H9 (cell line): ENCODE measurements around the gene MARCHF10. TPM values are rescaled to one million over a fixed set of nuclear protein-coding genes. Genes with fewer than 3 reads are reported as not detected.
A peak's percentile ranks its signal among the peaks of the same experiment; 100 is the strongest.

Experiments
- DNase-seq: peaks from one replicate; pipeline ENCODE4 v3.0.0-alpha.2; 2017
- H2AFZ ChIP-seq: one replicate; pipeline ENCODE4 v1.6.1; 2013; ENCODE audit warnings: mild to moderate bottlenecking, low read length, control low read depth, moderate library complexity
- H2AK5ac ChIP-seq: 2 replicates; pipeline ENCODE4 v1.6.1; 2013; ENCODE audit warnings: low read length, control low read depth, mixed read lengths; ENCODE audit not compliant: insufficient read length
- H2BK120ac ChIP-seq: one replicate; pipeline ENCODE4 v1.6.1; 2013; ENCODE audit warnings: low read depth, mild to moderate bottlenecking, low read length, control low read depth, inconsistent platforms; ENCODE audit not compliant: poor library complexity, severe bottlenecking
- H2BK12ac ChIP-seq: 2 replicates; pipeline ENCODE4 v1.6.1; 2013; ENCODE audit warnings: low read length, control low read depth, mixed read lengths, low read depth; ENCODE audit not compliant: insufficient read length
- H2BK15ac ChIP-seq: 2 replicates; pipeline ENCODE4 v1.6.1; 2013; ENCODE audit warnings: low read depth, low read length, control low read depth
- H2BK20ac ChIP-seq: one replicate; pipeline ENCODE4 v1.6.1; 2013; ENCODE audit warnings: low read depth, mild to moderate bottlenecking, low read length, control low read depth, inconsistent platforms; ENCODE audit not compliant: poor library complexity, severe bottlenecking
- H2BK5ac ChIP-seq: 2 replicates; pipeline ENCODE4 v1.6.1; 2013; ENCODE audit warnings: low read length, control low read depth, mixed read lengths; ENCODE audit not compliant: insufficient read length
- H3K14ac ChIP-seq: 2 replicates; pipeline ENCODE4 v1.6.1; 2013; ENCODE audit warnings: low read length, control low read depth; ENCODE audit not compliant: insufficient read depth
- H3K18ac ChIP-seq: 2 replicates; pipeline ENCODE4 v1.6.1; 2013; ENCODE audit warnings: low read depth, mild to moderate bottlenecking, mixed read lengths, low read length, control low read depth; ENCODE audit not compliant: insufficient read length
- H3K23ac ChIP-seq: 2 replicates; pipeline ENCODE4 v1.6.1; 2013; ENCODE audit warnings: low read length, control low read depth, mixed read lengths, low read depth; ENCODE audit not compliant: insufficient read length
- H3K23me2 ChIP-seq: 2 replicates; pipeline ENCODE4 v1.6.1; 2013; ENCODE audit warnings: low read depth, mild to moderate bottlenecking, mixed read lengths, low read length, control low read depth; ENCODE audit not compliant: insufficient read length, poor library complexity, severe bottlenecking
- H3K27ac ChIP-seq: 2 replicates; pipeline ENCODE4 v1.5.1; 2013; ENCODE audit warnings: low read length, control low read depth, mixed read lengths, low read depth; ENCODE audit not compliant: insufficient read length
- H3K27me3 ChIP-seq: 2 replicates; pipeline ENCODE4 v1.6.1; 2013; ENCODE audit warnings: low read length, control low read depth, inconsistent platforms; ENCODE audit not compliant: insufficient read depth
- H3K4ac ChIP-seq: 2 replicates; pipeline ENCODE4 v1.6.1; 2013; ENCODE audit warnings: low read depth, mild to moderate bottlenecking, control low read depth, inconsistent platforms, low read length, moderate library complexity
- H3K4me1 ChIP-seq: 2 replicates; pipeline ENCODE4 v1.6.1; 2013; ENCODE audit warnings: low read length, control low read depth, inconsistent platforms; ENCODE audit not compliant: insufficient read depth
- H3K4me2 ChIP-seq: 2 replicates; pipeline ENCODE4 v1.6.1; 2013; ENCODE audit warnings: low read length, control low read depth, mixed read lengths; ENCODE audit not compliant: insufficient read length, insufficient read depth
- H3K56ac ChIP-seq: 2 replicates; pipeline ENCODE4 v1.6.1; 2013; ENCODE audit warnings: low read depth, mild to moderate bottlenecking, mixed read lengths, low read length, control low read depth; ENCODE audit not compliant: insufficient read length
- H3K79me1 ChIP-seq: 2 replicates; pipeline ENCODE4 v1.6.1; 2013; ENCODE audit warnings: low read depth, mild to moderate bottlenecking, moderate library complexity, low read length, control low read depth, inconsistent platforms; ENCODE audit not compliant: insufficient read depth, poor library complexity, severe bottlenecking
- H3K79me2 ChIP-seq: 2 replicates; pipeline ENCODE4 v1.6.1; 2013; ENCODE audit warnings: low read length, control low read depth, inconsistent platforms; ENCODE audit not compliant: insufficient read depth
- H3K9ac ChIP-seq: 2 replicates; pipeline ENCODE4 v1.6.1; 2013; ENCODE audit warnings: low read length, control low read depth, mixed read lengths; ENCODE audit not compliant: insufficient read length; ENCODE audit errors: extremely low read depth
- H3K9me3 ChIP-seq: one replicate; pipeline ENCODE4 v1.6.1; 2013; ENCODE audit warnings: low read depth, low read length, inconsistent platforms; ENCODE audit not compliant: control insufficient read depth
- H3T11ph ChIP-seq: one replicate; pipeline ENCODE4 v1.6.1; 2013; ENCODE audit warnings: mild to moderate bottlenecking, low read length, control low read depth, inconsistent platforms
- H4K20me1 ChIP-seq: one replicate; pipeline ENCODE4 v1.6.1; 2013; ENCODE audit not compliant: control insufficient read depth, insufficient read length, insufficient read depth
- H4K5ac ChIP-seq: 2 replicates; pipeline ENCODE4 v1.6.1; 2013; ENCODE audit warnings: low read depth, mild to moderate bottlenecking, mixed read lengths, low read length, control low read depth; ENCODE audit not compliant: insufficient read length
- H4K8ac ChIP-seq: replicated peaks from 2 replicates; pipeline ENCODE4 v1.6.1; 2013; ENCODE audit warnings: low read length, control low read depth, mixed read lengths, low read depth; ENCODE audit not compliant: insufficient read length
- H4K91ac ChIP-seq: 2 replicates; pipeline ENCODE4 v1.6.1; 2013; ENCODE audit warnings: low read depth, mild to moderate bottlenecking, moderate library complexity, mixed read lengths, low read length, control low read depth; ENCODE audit not compliant: insufficient read length
- H3K27ac Mint-ChIP-seq, 3 experiments: 2 replicates in 2 of 3; 3 replicates in 1 of 3; pipeline ENCODE4 v1.8.0; 2020 to 2021; ENCODE audit warnings: mixed read lengths in 3 of 3, mild to moderate bottlenecking in 1 of 3, moderate library complexity in 1 of 3
- H3K27me3 Mint-ChIP-seq: 2 replicates; pipeline ENCODE4 v1.8.0; 2021; ENCODE audit warnings: low read depth, mild to moderate bottlenecking, moderate library complexity, mixed read lengths
- H3K36me3 Mint-ChIP-seq, 3 experiments: 2 replicates in 2 of 3; 3 replicates in 1 of 3; pipeline ENCODE4 v1.8.0; 2020 to 2021; ENCODE audit warnings: low read depth in 3 of 3, mixed read lengths in 3 of 3; ENCODE audit not compliant: insufficient read depth in 1 of 3
- H3K4me1 Mint-ChIP-seq, 2 experiments: 2 replicates each; pipeline ENCODE4 v1.8.0; 2020; ENCODE audit warnings: mixed read lengths in 2 of 2
- H3K4me3 Mint-ChIP-seq, 2 experiments: 2 replicates in 1 of 2; 3 replicates in 1 of 2; pipeline ENCODE4 v1.8.0; 2020 to 2021; ENCODE audit warnings: mild to moderate bottlenecking in 2 of 2, mixed read lengths in 2 of 2, moderate library complexity in 1 of 2
- H3K9me3 Mint-ChIP-seq, 2 experiments: 2 replicates in 1 of 2; 3 replicates in 1 of 2; pipeline ENCODE4 v1.8.0; 2020; ENCODE audit warnings: mild to moderate bottlenecking in 2 of 2, mixed read lengths in 2 of 2, moderate library complexity in 1 of 2
- WGBS: extraction: QIAGEN DNeasy Blood & Tissue Kit; methylation state at CpG from one replicate; pipeline ENCODE4 v1.1.7; 2013; ENCODE audit warnings: missing lambda C conversion rate, low lambda C conversion rate, mixed read lengths; ENCODE audit not compliant: insufficient read length; ENCODE audit errors: extremely low coverage; 5-methylcytosine and 5-hydroxymethylcytosine counted together
- total RNA-seq: library from RNA; stranded (reverse); gene quantifications from 2 replicates; pipeline ENCODE4 v1.2.1, GENCODE V29; 2021
- TF ChIP-seq, protein P1 (sequence below): fragments of 200-600 bp; sonication (generic); conservative IDR thresholded peaks from 3 replicates; pipeline ENCODE4 v1.8.0; 2021; ENCODE audit warnings: antibody characterized with exemption, mild to moderate bottlenecking

The MARCHF10 gene
- total RNA-seq, 1 experiment from 2014 or later: not detected

DNA sequence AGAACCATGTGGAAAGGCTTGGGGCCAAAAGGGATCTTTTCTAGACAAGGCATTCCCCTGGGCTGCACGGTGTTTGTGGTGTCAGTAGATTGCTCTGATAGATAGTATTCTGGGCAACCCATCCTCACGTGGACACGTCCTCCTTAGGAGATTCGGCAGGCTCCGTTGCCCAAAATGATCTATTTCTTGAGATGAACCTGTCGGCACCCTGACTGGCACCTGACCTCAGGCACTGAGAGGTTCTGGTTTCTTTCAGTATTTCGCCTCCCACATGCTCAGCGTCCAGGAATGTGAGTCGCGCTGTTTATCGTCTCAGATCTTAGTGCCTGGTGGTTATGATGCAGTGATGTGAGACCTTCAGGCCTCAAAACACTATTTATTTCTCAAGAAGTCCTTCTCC is 89.7 kb downstream of the MARCHF10 start:
- H2AK5ac ChIP-seq: no peak overlapping the region
- no peak overlapping the region for H2BK20ac ChIP-seq
- no peaks in the 10 kb centered on the region for H3K79me1 ChIP-seq
- TF ChIP-seq, protein P1, sequence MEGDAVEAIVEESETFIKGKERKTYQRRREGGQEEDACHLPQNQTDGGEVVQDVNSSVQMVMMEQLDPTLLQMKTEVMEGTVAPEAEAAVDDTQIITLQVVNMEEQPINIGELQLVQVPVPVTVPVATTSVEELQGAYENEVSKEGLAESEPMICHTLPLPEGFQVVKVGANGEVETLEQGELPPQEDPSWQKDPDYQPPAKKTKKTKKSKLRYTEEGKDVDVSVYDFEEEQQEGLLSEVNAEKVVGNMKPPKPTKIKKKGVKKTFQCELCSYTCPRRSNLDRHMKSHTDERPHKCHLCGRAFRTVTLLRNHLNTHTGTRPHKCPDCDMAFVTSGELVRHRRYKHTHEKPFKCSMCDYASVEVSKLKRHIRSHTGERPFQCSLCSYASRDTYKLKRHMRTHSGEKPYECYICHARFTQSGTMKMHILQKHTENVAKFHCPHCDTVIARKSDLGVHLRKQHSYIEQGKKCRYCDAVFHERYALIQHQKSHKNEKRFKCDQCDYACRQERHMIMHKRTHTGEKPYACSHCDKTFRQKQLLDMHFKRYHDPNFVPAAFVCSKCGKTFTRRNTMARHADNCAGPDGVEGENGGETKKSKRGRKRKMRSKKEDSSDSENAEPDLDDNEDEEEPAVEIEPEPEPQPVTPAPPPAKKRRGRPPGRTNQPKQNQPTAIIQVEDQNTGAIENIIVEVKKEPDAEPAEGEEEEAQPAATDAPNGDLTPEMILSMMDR: no peak
- no peak overlapping the region for H4K5ac ChIP-seq
- Mint-ChIP-seq H3K4me3 (no peak overlapping the region), H3K27me3 (peaks cover 4% of the 10 kb centered on the region), H3K36me3 (no peaks in the 10 kb centered on the region), H3K9me3 (no peaks in the 10 kb centered on the region), H3K27ac (no peak overlapping the region), H3K4me1 (peaks cover 12 to 13% of the 10 kb centered on the region in 2 experiments)
- H3K56ac ChIP-seq: no peak overlapping the region
- H3K9me3 ChIP-seq: no peaks in the 10 kb centered on the region
- no peak overlapping the region for H4K8ac ChIP-seq
- H3K79me2 ChIP-seq: no peaks in the 10 kb centered on the region
- H3K18ac ChIP-seq: no peak overlapping the region
- no peak overlapping the region for H3K4me2 ChIP-seq
- no peak overlapping the region for H2AFZ ChIP-seq
- H3T11ph ChIP-seq: no peak overlapping the region
- H3K23ac ChIP-seq: no peak overlapping the region
- no peak overlapping the region for H2BK5ac ChIP-seq
- DNase-seq: peak; percentile 21
- H2BK12ac ChIP-seq: no peak overlapping the region
- no peak overlapping the region for H2BK120ac ChIP-seq
- no peak overlapping the region for H3K9ac ChIP-seq
- H3K4me1 ChIP-seq: peaks cover 3% of the 10 kb centered on the region; the same call in 1 of the 2 replicates
- H3K23me2 ChIP-seq: no peaks in the 10 kb centered on the region
- H4K20me1 ChIP-seq: no peaks in the 10 kb centered on the region
- H3K14ac ChIP-seq: no peak overlapping the region
- no peaks in the 10 kb centered on the region for H3K27me3 ChIP-seq
- WGBS: no CpG with 5 or more reads among the region's 11 CpGs
- H3K4ac ChIP-seq: no peak overlapping the region
- no peak overlapping the region for H4K91ac ChIP-seq
- no peak overlapping the region for H2BK15ac ChIP-seq
- no peak overlapping the region for H3K27ac ChIP-seq
